IMR-90 (cell line): ENCODE measurements around the gene MAN1C1. TPM values are rescaled to one million over a fixed set of nuclear protein-coding genes. Genes with fewer than 3 reads are reported as not detected.

ENCODE experiments used
- ATAC-seq: fragments of 200-7000 bp; cut with Tn5 transposase; 2 replicates; pipeline ENCODE4 v1.9.1; 2020; ENCODE audit warnings: low read depth, mild to moderate bottlenecking, moderate library complexity
- BruUV-seq: library from RNA; stranded (reverse); fragments of 400-500 nt; replicated peaks from 2 replicates; lab custom pipeline; 2021; lab: Mats Ljungman, UMichigan
- CTCF ChIA-PET: fragments of 300-600 bp; formaldehyde crosslinking; extraction: SDS; loops from one replicate; lab custom pipeline; 2021; ENCODE audit warnings: antibody characterized with exemption; lab: Yijun Ruan, JAX
- POLR2A ChIA-PET: fragments of 300-600 bp; sonication (Branson Sonifier 250); formaldehyde crosslinking; loops from one replicate; lab custom pipeline; 2022; ENCODE audit warnings: antibody characterized with exemption; ENCODE audit not compliant: unreplicated experiment; lab: Charles Lee
- DNase-seq: peaks from one replicate; pipeline ENCODE4 v3.0.0; 2013
- H2AFZ ChIP-seq: replicated peaks from 2 replicates; pipeline ENCODE3; 2013; ENCODE audit warnings: low read length, mild to moderate bottlenecking; ENCODE audit not compliant: poor library complexity
- H2AK5ac ChIP-seq: 2 replicates; pipeline ENCODE4 v1.6.1; 2013; ENCODE audit warnings: low read depth, low read length, inconsistent platforms
- H2AK9ac ChIP-seq: replicated peaks from 2 replicates; pipeline ENCODE3; 2013; ENCODE audit warnings: mild to moderate bottlenecking, low read depth, low read length, moderate library complexity; ENCODE audit not compliant: poor library complexity
- H2BK120ac ChIP-seq: 2 replicates; pipeline ENCODE4 v1.6.1; 2013; ENCODE audit warnings: low read depth, low read length, inconsistent platforms
- H2BK15ac ChIP-seq: 3 replicates; pipeline ENCODE4 v1.6.1; 2013; ENCODE audit warnings: low read depth, low read length, inconsistent platforms
- H2BK20ac ChIP-seq: 2 replicates; pipeline ENCODE4 v1.6.1; 2013; ENCODE audit warnings: low read depth, mild to moderate bottlenecking, inconsistent platforms, low read length, moderate library complexity
- H2BK5ac ChIP-seq: 2 replicates; pipeline ENCODE4 v1.6.1; 2013; ENCODE audit warnings: mild to moderate bottlenecking, low read depth, low read length, inconsistent platforms; ENCODE audit not compliant: poor library complexity, severe bottlenecking
- H3K14ac ChIP-seq: replicated peaks from 2 replicates; pipeline ENCODE4 v1.6.1; 2013; ENCODE audit warnings: low read depth, low read length, inconsistent platforms
- H3K18ac ChIP-seq: 2 replicates; pipeline ENCODE4 v1.6.1; 2013; ENCODE audit warnings: low read depth, low read length, control low read depth
- H3K23ac ChIP-seq: 2 replicates; pipeline ENCODE4 v1.6.1; 2013; ENCODE audit warnings: low read depth, low read length, inconsistent platforms
- H3K27ac ChIP-seq: 2 replicates; pipeline ENCODE4 v1.5.1; 2013; ENCODE audit warnings: mild to moderate bottlenecking, control low read depth, low read length; ENCODE audit not compliant: insufficient read depth
- H3K27me3 ChIP-seq: 2 replicates; pipeline ENCODE4 v1.6.1; 2013; ENCODE audit warnings: low read length; ENCODE audit not compliant: control insufficient read depth, insufficient read depth
- H3K36me3 ChIP-seq: 2 replicates; pipeline ENCODE4 v1.6.1; 2013; ENCODE audit warnings: low read length, mixed read lengths; ENCODE audit not compliant: control insufficient read depth, insufficient read depth
- H3K4ac ChIP-seq: 2 replicates; pipeline ENCODE4 v1.6.1; 2013; ENCODE audit warnings: low read depth, low read length, inconsistent platforms
- H3K4me1 ChIP-seq: 2 replicates; pipeline ENCODE4 v1.6.1; 2013; ENCODE audit warnings: low read length, mixed read lengths; ENCODE audit not compliant: control insufficient read depth, insufficient read depth
- H3K4me2 ChIP-seq: 2 replicates; pipeline ENCODE4 v1.6.1; 2013; ENCODE audit warnings: low read depth, mild to moderate bottlenecking, control low read depth, low read length, moderate library complexity
- H3K4me3 ChIP-seq: 2 replicates; pipeline ENCODE4 v1.5.1; 2013; ENCODE audit warnings: low read depth, mild to moderate bottlenecking, control low read depth, low read length, moderate library complexity; ENCODE audit not compliant: insufficient read depth
- H3K56ac ChIP-seq: 2 replicates; pipeline ENCODE4 v1.6.1; 2013; ENCODE audit warnings: low read length, inconsistent platforms; ENCODE audit not compliant: insufficient read depth; ENCODE audit errors: extremely low read depth
- H3K79me1 ChIP-seq, 2 experiments: 2 replicates each; pipeline ENCODE4 v1.6.1; 2013; ENCODE audit warnings: low read length in 2 of 2, inconsistent platforms in 1 of 2, low read depth in 1 of 2
- H3K9ac ChIP-seq: 2 replicates; pipeline ENCODE4 v1.6.1; 2013; ENCODE audit warnings: low read depth, low read length, control low read depth
- H3K9me1 ChIP-seq: 2 replicates; pipeline ENCODE4 v1.6.1; 2013; ENCODE audit warnings: low read length, inconsistent platforms; ENCODE audit not compliant: insufficient read depth
- H3K9me3 ChIP-seq: 2 replicates; pipeline ENCODE4 v1.6.1; 2013; ENCODE audit warnings: low read length; ENCODE audit not compliant: control insufficient read depth, insufficient read depth
- H4K20me1 ChIP-seq: 2 replicates; pipeline ENCODE4 v1.6.1; 2013; ENCODE audit warnings: low read length, inconsistent platforms; ENCODE audit not compliant: insufficient read depth
- H4K5ac ChIP-seq: 2 replicates; pipeline ENCODE4 v1.6.1; 2013; ENCODE audit warnings: mild to moderate bottlenecking, low read depth, low read length, control low read depth
- H4K8ac ChIP-seq, 2 experiments: 2 replicates each; pipeline ENCODE4 v1.6.1; 2013; ENCODE audit warnings: low read depth in 2 of 2, low read length in 2 of 2, control low read depth in 1 of 2, inconsistent platforms in 1 of 2
- H4K91ac ChIP-seq: 2 replicates; pipeline ENCODE4 v1.6.1; 2013; ENCODE audit warnings: low read depth, low read length, inconsistent platforms; ENCODE audit not compliant: insufficient read depth
- BHLHE40 ChIP-seq: fragments of 150-350 bp; IDR thresholded peaks from 2 replicates; pipeline ENCODE4 v1.6.1; 2016; ENCODE audit warnings: mild to moderate bottlenecking, low read depth, low read length
- CEBPB ChIP-seq: IDR thresholded peaks from 2 replicates; pipeline ENCODE4 v1.6.1; 2012; ENCODE audit warnings: low read depth, low read length, improper control_type of control experiment
- MAFK ChIP-seq: IDR thresholded peaks from 2 replicates; pipeline ENCODE4 v1.6.1; 2012; ENCODE audit warnings: low read depth, low read length, improper control_type of control experiment
- MAZ ChIP-seq: IDR thresholded peaks from 2 replicates; pipeline ENCODE4 v1.6.1; 2012; ENCODE audit warnings: low read depth, mild to moderate bottlenecking, low read length, improper control_type of control experiment, moderate library complexity, borderline replicate concordance
- MXI1 ChIP-seq: IDR thresholded peaks from 2 replicates; pipeline ENCODE4 v1.6.1; 2012; ENCODE audit warnings: low read depth, mild to moderate bottlenecking, low read length, moderate library complexity, borderline replicate concordance
- NFE2L2 ChIP-seq: fragments of 150-350 bp; IDR thresholded peaks from 2 replicates; pipeline ENCODE4 v1.6.1; 2016; ENCODE audit warnings: low read depth, mild to moderate bottlenecking, low read length
- RFX5 ChIP-seq: IDR thresholded peaks from 2 replicates; pipeline ENCODE4 v1.8.0; 2012; ENCODE audit warnings: low read depth, mild to moderate bottlenecking, low read length, moderate library complexity
- WGBS, 2 experiments: methylation state at CpG; one replicate each; pipeline versions ENCODE4 v1.1.5 to v1.1.7; 2013; ENCODE audit warnings: missing lambda C conversion rate in 2 of 2; ENCODE audit not compliant: insufficient read length in 1 of 2; ENCODE audit errors: extremely low coverage in 2 of 2; 5-methylcytosine and 5-hydroxymethylcytosine counted together
- dilution Hi-C: fragments of 300-500 bp; cut with HindIII; formaldehyde crosslinking; loops from one replicate; pipeline ENCODE4 v1.14.3; 2018; ENCODE audit warnings: low sequenced_read_pairs; ENCODE audit not compliant: unreplicated experiment
- in situ Hi-C: fragments of 300-500 bp; cut with MboI; formaldehyde crosslinking; loops from 3 replicates; pipeline ENCODE4 v1.14.3; 2019; ENCODE audit warnings: low sequenced_read_pairs, inconsistent platforms, mixed read lengths
- intact Hi-C: fragments of 100-400 bp; cut with micrococcal nuclease; formaldehyde crosslinking; loops from 2 replicates; pipeline ENCODE4 v1.10.0; 2022
- polyA plus RNA-seq, 3 experiments: library from polyadenylated mRNA; depleted of rRNA; stranded (reverse); fragments of >200 nt; gene quantifications; 2 replicates each; pipeline ENCODE4 v1.2.3, GENCODE V29; 2012; ENCODE audit warnings: low replicate concordance in 1 of 3
- total RNA-seq: library from RNA; depleted of rRNA; stranded (reverse); fragments of >200 nt; gene quantifications from 2 replicates; pipeline ENCODE4 v1.2.3, GENCODE V29; 2012
- TF ChIP-seq, protein P1 (sequence below): conservative IDR thresholded peaks from 2 replicates; pipeline ENCODE4 v1.5.1; 2012; ENCODE audit warnings: mild to moderate bottlenecking, low read depth, low read length, improper control_type of control experiment

MAN1C1 gene
- total and polyA plus RNA-seq, 2 of the 4 experiments (the other 2 are of a cell fraction), result 3.2 to 11.3 TPM

DNA sequence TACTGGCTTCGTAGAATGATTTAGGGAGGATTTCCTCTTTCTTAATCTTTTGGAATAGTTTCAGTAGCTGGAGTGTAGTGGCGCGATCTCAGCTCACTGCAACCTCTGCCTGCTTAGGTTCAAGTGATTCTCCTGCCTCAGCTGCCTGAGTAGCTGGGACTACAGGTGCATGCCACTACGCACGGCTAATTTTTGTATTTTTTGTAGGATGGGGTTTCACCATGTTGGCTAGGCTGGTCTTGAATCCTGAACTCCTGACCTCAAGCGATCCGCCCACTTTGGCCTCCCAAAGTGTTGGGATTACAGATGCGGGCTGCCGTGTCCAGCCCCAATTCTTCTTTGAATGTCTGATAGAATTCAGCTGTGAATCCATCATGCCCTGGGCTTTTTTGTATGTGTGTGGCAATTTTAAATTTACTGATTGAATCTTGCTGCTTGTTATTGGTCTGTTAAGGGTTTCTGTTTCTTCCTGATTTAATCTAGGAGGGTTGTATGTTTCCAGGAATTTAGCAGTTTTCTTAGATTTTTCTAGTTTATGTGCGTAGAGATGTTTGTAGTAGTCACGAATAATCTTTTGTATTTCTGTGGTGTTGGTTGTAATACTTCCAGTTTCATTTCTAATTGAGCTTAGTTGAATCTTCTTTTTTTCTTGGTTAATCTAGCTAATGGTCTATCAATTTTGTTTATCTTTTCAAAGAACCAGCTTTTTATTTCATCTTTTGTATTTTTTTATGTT is 15.3 kb downstream of the MAN1C1 start:
- WGBS, 2 experiments, result 80% methylated on average over 1 of the region's 11 CpGs; no CpG with 5 or more reads in 1 of the 2 experiments
- Histone ChIP-seq H4K5ac (no peak overlapping the region), H3K36me3 (0 out of 2 replicates have a peak, but pooled peaks cover 1% of the 10 kb centered on the region), H3K4me2 (no peak overlapping the region; the same call in 1 of the 2 replicates), H4K20me1 (no peaks in the 10 kb centered on the region), H3K23ac (no peak overlapping the region), H3K14ac (no peak overlapping the region), H3K9me1 (no peaks in the 10 kb centered on the region), H2BK120ac (no peak overlapping the region), H2AK5ac (no peak overlapping the region), H2AFZ (no peak overlapping the region), H3K4ac (no peak overlapping the region), H3K27ac (no peak overlapping the region), H4K91ac (no peak overlapping the region), H4K8ac (no peak overlapping the region), H2BK20ac (no peak overlapping the region), H2AK9ac (no peak overlapping the region), H3K18ac (no peak overlapping the region), H3K9me3 (no peaks in the 10 kb centered on the region), H3K4me3 (no peak overlapping the region), H3K9ac (no peak overlapping the region), H2BK5ac (no peak overlapping the region), H3K27me3 (no peaks in the 10 kb centered on the region), H3K56ac (no peak overlapping the region), H3K4me1 (no peaks in the 10 kb centered on the region; the same call in 1 of the 2 replicates), H3K79me1 (peaks cover 0 to 5% of the 10 kb centered on the region in 2 experiments; a peak in 1 of 4 replicates), H2BK15ac (no peak overlapping the region)
- TF ChIP-seq RFX5 (no peak), MXI1 (no peak), CEBPB (no peak), BHLHE40 (no peak), MAFK (no peak), NFE2L2 (no peak), MAZ (no peak)
- TF ChIP-seq, protein P1, sequence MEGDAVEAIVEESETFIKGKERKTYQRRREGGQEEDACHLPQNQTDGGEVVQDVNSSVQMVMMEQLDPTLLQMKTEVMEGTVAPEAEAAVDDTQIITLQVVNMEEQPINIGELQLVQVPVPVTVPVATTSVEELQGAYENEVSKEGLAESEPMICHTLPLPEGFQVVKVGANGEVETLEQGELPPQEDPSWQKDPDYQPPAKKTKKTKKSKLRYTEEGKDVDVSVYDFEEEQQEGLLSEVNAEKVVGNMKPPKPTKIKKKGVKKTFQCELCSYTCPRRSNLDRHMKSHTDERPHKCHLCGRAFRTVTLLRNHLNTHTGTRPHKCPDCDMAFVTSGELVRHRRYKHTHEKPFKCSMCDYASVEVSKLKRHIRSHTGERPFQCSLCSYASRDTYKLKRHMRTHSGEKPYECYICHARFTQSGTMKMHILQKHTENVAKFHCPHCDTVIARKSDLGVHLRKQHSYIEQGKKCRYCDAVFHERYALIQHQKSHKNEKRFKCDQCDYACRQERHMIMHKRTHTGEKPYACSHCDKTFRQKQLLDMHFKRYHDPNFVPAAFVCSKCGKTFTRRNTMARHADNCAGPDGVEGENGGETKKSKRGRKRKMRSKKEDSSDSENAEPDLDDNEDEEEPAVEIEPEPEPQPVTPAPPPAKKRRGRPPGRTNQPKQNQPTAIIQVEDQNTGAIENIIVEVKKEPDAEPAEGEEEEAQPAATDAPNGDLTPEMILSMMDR, result no peak
- in situ Hi-C loops (no loop called here), dilution Hi-C loops (no loop called here), intact Hi-C loops (no loop called here)
- ChIA-PET POLR2A (no interaction called here), CTCF (interaction anchor here (0.6 to 1.1 kb wide), 2 partner anchors 63 to 243 kb away, joined by 3 read pairs; no protein-coding TSS in a partner anchor)
- no peak for DNase-seq
- no peak for ATAC-seq
- BruUV-seq, result no TSS peak
